Neural cell (in vitro differentiated cells): Measurements from ENCODE around the gene SMAP1.
A peak's percentile ranks its signal among the peaks of the same experiment; 100 is the strongest.

ENCODE experiments used
- EZH2 ChIP-seq: fragments of 200-600, 300-800 bp; shearing (Covaris generic), sonication (generic); IDR thresholded peaks from 2 replicates; pipeline ENCODE4 v1.6.1; 2014; ENCODE audit warnings: antibody characterized with exemption, low read length, borderline replicate concordance, mild to moderate bottlenecking; ENCODE audit not compliant: insufficient read depth, poor library complexity, severe bottlenecking
- POLR2AphosphoS5 ChIP-seq: IDR thresholded peaks from 2 replicates; pipeline ENCODE4 v1.6.1; 2012
- TF ChIP-seq, protein P1 (sequence below): fragments of 450-650 bp; IDR thresholded peaks from 2 replicates; pipeline ENCODE4 v1.5.1; 2014; ENCODE audit warnings: antibody characterized with exemption, mild to moderate bottlenecking, moderate library complexity; ENCODE audit not compliant: poor library complexity, severe bottlenecking

DNA sequence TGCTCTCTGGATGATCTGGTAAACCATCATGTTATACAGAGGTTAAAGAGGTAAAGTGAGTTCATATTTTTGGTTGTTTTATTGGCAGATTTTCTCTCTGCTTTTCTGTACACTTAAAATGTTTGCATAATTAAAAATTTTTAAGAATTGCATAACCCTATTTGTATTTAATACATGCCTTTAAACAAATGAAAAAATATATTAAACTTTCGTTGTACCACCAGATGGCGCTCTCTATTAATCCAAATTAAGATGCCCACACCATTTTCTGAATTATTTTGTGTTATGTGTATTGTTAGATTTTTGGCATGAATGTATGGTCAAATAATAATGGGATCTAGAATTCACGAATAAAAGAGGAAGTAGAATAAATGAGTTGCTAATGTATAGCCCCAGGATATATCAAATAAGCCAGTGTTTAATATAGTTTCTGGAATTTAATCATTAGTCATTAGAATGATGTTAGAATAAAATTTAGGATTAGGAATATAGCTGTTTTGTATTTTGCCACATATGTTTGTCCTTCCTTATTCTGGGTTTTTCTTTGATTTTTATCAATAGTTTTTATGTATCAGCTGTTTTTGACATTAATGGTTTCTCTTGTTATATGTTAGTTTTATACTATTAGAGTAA is 38.9 kb downstream of the SMAP1 start:
- TF ChIP-seq POLR2AphosphoS5 (no peak), EZH2 (no peak)
- TF ChIP-seq, protein P1, sequence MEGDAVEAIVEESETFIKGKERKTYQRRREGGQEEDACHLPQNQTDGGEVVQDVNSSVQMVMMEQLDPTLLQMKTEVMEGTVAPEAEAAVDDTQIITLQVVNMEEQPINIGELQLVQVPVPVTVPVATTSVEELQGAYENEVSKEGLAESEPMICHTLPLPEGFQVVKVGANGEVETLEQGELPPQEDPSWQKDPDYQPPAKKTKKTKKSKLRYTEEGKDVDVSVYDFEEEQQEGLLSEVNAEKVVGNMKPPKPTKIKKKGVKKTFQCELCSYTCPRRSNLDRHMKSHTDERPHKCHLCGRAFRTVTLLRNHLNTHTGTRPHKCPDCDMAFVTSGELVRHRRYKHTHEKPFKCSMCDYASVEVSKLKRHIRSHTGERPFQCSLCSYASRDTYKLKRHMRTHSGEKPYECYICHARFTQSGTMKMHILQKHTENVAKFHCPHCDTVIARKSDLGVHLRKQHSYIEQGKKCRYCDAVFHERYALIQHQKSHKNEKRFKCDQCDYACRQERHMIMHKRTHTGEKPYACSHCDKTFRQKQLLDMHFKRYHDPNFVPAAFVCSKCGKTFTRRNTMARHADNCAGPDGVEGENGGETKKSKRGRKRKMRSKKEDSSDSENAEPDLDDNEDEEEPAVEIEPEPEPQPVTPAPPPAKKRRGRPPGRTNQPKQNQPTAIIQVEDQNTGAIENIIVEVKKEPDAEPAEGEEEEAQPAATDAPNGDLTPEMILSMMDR: peak; percentile 76
